SW 1271 (cell line): ENCODE measurements around the gene SPATA16.
"Not testable (repeated sequence)": the region's sequence is repeated elsewhere in the genome, so short reads cannot be mapped to it uniquely, and the experiment has no call there.

Experiments used
- DNase-seq, 2 experiments: peaks; one replicate each; lab custom pipeline; 2025; lab: John Stamatoyannopoulos, UW

Gene SPATA16

GRCh38 chr3:172876297-172876696 is 264.7 kb downstream of the SPATA16 start:
- no peak for DNase-seq

- no peak for DNase-seq
Measured at GRCh38 chr3:172875039-172875438, 266.0 kb downstream of the SPATA16 start.

DNA sequence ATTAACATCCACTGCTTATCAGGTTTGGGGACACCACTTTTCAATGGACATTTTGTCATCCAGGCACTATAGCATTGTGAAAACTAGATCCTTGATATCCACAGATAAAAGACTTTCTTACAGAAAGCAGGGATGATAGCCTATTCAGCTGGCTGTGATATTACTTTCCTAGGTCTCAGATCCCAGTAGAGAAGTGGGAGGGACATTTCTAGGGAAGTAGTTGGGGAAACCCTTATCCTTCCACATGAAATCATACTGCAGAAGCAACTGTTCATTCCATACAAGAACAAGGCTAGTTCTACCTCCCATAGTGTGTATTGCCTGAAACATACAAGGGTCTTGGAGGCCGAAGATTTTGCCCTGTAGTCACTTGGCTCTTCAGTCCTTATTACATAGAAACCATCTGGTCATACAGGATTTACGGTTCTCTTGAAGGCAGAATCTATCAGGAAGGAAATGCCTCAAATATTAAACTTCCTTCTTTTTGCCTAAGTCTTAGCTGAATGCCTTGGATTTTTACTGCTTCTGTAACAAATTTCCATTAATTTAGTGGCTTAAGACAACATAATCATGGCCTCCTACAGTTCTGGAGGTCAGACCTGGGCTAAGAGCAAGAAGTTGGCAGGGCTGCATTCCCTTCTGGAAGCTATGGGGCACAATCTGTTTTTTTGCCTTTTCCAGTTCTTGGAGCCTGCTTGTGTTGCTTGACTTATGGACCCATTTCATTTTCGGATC is 271.1 kb downstream of the SPATA16 start:
- no peak for DNase-seq

- no peak for DNase-seq
Measured at GRCh38 chr3:172869368-172869771, 271.7 kb downstream of the SPATA16 start.

- no peak for DNase-seq
Measured at GRCh38 chr3:172868582-172869200, 272.3 kb downstream of the SPATA16 start.

GRCh38 chr3:172866726-172867350 is 274.2 kb downstream of the SPATA16 start:
- not testable (repeated sequence) for DNase-seq

DNA sequence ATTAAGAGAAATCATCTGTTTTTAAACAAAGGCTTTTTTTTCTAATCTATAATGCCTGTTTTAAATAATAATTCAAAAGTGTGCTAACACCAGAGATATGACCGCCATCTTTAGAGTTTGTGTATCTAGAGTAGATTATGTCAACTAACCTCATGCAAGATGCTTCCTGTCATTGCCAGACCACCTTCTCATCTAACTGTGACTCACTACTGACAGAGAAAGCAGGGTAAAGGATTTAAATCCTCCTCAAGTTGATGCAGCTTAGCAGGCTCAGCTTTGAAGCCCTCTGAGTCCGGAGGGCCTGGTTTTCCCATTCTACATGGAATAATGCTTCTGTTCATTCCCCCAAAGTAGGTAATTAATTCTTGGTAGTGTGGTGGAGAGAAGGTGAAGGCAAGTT is 282.0 kb downstream of the SPATA16 start:
- no peak for DNase-seq

GRCh38 chr3:172856795-172857742 is 284.0 kb downstream of the SPATA16 start:
- peak in 1 of 2 experiments; percentile 33 for DNase-seq

DNA sequence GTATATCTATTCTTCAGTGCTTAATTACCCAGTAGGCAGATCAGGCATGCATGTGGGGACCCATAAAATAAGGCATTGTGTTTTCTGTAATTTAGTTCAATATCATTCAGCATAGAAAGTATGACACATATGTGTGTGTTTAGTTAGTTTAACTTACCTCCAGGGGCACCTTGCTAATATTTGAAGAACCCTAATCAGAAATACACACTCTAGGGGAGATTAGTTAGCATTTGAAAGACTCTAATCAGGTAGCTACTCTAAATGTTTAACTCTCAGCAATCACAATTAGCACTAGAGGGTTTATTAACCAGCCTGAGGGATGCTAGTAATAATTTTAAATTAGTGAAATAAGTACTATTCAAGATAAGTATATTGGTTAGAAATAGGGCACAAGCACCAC is 286.0 kb downstream of the SPATA16 start:
- DNase-seq: no peak

- DNase-seq: no peak
Measured at GRCh38 chr3:172853921-172854666, 286.9 kb downstream of the SPATA16 start.

- DNase-seq: no peak
Measured at GRCh38 chr3:172853005-172853404, 288.0 kb downstream of the SPATA16 start.

DNA sequence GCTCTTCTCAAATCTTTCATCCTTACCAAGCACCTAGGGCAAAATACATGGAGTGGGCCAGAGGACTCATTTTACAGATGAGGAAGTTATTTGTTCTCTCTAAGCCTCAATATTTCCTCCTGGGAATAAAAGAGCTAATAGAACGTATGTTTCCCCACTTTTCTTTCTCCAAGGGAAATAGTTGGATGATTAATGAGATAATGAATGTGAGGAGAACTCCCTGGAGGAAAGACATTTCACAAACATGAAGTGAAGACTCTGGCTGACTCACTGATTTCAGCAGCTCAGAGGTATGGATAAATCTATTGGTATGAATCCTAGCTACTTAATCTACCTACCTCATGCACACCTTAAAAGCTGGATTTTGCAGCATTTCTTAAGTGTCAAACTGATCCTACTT is 292.1 kb downstream of the SPATA16 start:
- DNase-seq: no peak

- DNase-seq: no peak
Measured at GRCh38 chr3:172847292-172847691, 293.7 kb downstream of the SPATA16 start.

DNA sequence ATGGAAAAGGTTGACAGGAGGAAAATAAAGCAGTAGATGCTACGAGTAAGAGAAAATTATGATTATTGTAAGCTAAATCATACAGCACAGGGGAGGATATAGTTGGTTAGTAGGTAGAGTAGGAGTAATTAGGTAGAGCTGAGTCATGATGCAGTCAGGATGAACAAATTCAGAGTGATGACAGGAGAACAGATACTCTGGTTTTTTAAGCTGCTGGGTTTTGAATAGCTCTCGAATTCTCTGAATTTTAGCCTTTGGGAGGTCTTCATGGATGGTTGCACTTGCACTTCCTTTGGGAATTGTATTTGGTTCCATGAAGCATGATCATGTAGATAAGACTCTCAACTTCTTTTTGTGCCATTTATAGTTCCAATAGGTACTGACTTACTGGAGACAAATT is 294.3 kb downstream of the SPATA16 start:
- no peak for DNase-seq

- no peak for DNase-seq
Measured at GRCh38 chr3:172846103-172846561, 294.9 kb downstream of the SPATA16 start.

DNA sequence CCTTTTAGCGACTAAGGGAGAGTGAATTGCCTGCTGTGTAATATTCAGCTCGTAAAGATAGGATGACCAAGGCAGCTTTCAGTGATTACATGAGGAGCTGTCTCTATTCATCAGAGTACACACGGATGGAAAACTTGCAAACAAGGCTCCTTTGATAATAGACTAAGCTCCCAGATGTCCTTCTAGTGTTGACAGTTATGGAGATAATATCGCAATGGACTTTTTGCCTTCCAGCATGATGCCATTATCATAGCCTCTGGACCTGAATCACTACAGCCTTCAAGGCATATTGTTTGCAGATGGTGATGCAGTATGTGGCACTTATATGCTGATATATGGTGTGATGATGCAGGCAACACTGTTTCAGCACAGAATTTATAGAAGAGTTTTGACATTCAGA is 296.6 kb downstream of the SPATA16 start:
- no peak for DNase-seq

GRCh38 chr3:172840913-172841312 is 300.1 kb downstream of the SPATA16 start:
- DNase-seq: no peak

GRCh38 chr3:172840463-172840862 is 300.6 kb downstream of the SPATA16 start:
- no peak for DNase-seq

DNA sequence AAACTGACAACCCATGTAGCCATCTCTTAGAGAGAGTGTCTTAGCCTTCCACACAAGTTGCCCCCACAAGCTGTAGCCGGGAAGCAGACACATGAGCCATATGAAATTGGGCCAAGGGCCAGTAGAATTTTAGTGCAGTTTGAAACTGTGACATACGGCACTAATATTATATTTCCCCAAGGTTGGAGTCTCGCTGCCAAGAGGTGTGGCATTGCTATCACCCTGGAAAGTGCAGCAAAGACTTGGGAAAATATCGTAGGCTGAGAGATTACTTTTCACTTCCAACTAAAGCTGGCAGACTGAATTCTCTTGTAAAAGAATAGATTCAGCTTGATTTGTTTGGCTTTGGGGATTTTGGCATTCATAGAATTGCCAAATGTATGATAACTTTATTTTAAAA is 301.4 kb downstream of the SPATA16 start:
- no peak for DNase-seq
